HEK293 (cell line): ENCODE data around the gene HINT3.

ENCODE experiments used
- ATF2 ChIP-seq: fragments of 450-650 bp; formaldehyde crosslinking; IDR thresholded peaks from 2 replicates; pipeline ENCODE4 v1.5.1; 2016; ENCODE audit warnings: missing biosample characterization, missing genetic modification characterization, low read depth
- CTCF ChIP-seq: fragments of 450-650 bp; formaldehyde crosslinking; IDR thresholded peaks from 2 replicates; pipeline ENCODE4 v1.5.1; 2016; ENCODE audit warnings: missing biosample characterization, missing genetic modification characterization
- TRIM28 ChIP-seq: IDR thresholded peaks from 2 replicates; pipeline ENCODE4 v1.6.1; 2011; ENCODE audit warnings: low read length, control low read depth, borderline replicate concordance
- ZBTB20 ChIP-seq: fragments of 450-650 bp; formaldehyde crosslinking; IDR thresholded peaks from 2 replicates; pipeline ENCODE4 v1.5.1; 2016; ENCODE audit warnings: missing biosample characterization, missing genetic modification characterization
- ZBTB8A ChIP-seq: fragments of 450-650 bp; formaldehyde crosslinking; IDR thresholded peaks from 2 replicates; pipeline ENCODE4 v1.5.1; 2016; ENCODE audit warnings: missing biosample characterization, missing genetic modification characterization
- ZNF121 ChIP-seq: fragments of 450-650 bp; formaldehyde crosslinking; IDR thresholded peaks from 2 replicates; pipeline ENCODE4 v1.5.1; 2016; ENCODE audit warnings: missing biosample characterization, missing genetic modification characterization
- ZNF174 ChIP-seq: fragments of 450-650 bp; formaldehyde crosslinking; IDR thresholded peaks from 2 replicates; pipeline ENCODE4 v1.5.0; 2017; ENCODE audit warnings: missing biosample characterization, mild to moderate bottlenecking, missing genetic modification characterization
- ZNF664 ChIP-seq: fragments of 450-650 bp; formaldehyde crosslinking; IDR thresholded peaks from 2 replicates; pipeline ENCODE4 v1.5.1; 2016; ENCODE audit warnings: missing biosample characterization, missing genetic modification characterization
- ZNF747 ChIP-seq: fragments of 450-650 bp; formaldehyde crosslinking; IDR thresholded peaks from 2 replicates; pipeline ENCODE4 v1.5.1; 2016; ENCODE audit warnings: missing biosample characterization, missing genetic modification characterization
- ZNF768 ChIP-seq: fragments of 450-650 bp; formaldehyde crosslinking; IDR thresholded peaks from 2 replicates; pipeline ENCODE4 v1.5.1; 2018; ENCODE audit warnings: missing biosample characterization, mild to moderate bottlenecking, missing genetic modification characterization
- TF ChIP-seq, protein P1 (sequence below): fragments of 450-650 bp; formaldehyde crosslinking; IDR thresholded peaks from 2 replicates; pipeline ENCODE4 v1.5.1; 2016; ENCODE audit warnings: missing biosample characterization, missing genetic modification characterization, low read depth
- TF ChIP-seq, protein P2 (sequence below): fragments of 450-650 bp; formaldehyde crosslinking; IDR thresholded peaks from 2 replicates; pipeline ENCODE4 v1.5.1; 2016; ENCODE audit warnings: missing biosample characterization, missing genetic modification characterization
- TF ChIP-seq, protein P3 (sequence below): fragments of 450-650 bp; formaldehyde crosslinking; IDR thresholded peaks from 2 replicates; pipeline ENCODE4 v1.5.1; 2016; ENCODE audit warnings: missing biosample characterization, missing genetic modification characterization

DNA sequence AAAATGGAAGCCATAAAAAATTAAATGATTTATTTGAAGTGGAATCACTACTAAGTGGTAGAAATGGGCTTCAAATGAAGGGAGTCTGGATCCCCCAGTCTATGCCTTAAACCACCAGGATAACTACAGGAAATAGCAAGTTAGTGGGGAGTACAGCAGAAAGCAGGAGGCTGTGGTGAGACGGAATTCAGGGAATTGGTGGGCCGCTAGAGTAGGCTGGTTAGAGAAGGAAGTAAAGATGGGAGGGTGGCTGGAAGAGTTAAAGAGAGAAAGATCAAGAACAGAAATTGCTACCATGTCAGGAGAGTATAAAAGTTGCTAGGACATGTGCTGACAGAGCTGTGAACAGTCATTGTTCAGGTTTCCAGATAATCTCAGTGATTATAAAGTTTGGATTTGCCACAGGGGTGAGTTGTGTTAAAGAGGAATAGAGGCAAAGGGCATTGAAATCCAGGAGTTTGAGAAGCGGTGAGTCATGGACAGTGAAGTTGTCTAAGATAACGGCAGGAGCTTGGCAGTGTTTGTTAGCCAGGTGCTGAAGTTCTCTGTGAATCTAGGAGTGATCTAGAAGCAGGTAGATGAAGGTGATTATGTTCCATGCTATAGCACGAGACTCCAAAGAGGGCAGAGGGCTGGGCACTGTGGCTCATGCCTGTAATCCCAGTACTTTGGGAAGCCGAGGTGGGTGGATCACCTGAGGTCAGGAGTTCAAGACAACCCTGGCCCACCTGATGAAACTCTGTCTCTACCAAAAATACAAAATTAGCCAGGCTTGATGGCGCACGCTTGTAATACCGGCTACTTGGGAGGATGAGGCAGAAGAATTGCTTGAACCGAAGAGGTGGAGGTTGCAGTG is 13.7 kb upstream of the HINT3 start:
- no peak for TF ChIP-seq TRIM28
- TF ChIP-seq CTCF (tag by site-specific recombination): no peak
- TF ChIP-seq, protein P1, sequence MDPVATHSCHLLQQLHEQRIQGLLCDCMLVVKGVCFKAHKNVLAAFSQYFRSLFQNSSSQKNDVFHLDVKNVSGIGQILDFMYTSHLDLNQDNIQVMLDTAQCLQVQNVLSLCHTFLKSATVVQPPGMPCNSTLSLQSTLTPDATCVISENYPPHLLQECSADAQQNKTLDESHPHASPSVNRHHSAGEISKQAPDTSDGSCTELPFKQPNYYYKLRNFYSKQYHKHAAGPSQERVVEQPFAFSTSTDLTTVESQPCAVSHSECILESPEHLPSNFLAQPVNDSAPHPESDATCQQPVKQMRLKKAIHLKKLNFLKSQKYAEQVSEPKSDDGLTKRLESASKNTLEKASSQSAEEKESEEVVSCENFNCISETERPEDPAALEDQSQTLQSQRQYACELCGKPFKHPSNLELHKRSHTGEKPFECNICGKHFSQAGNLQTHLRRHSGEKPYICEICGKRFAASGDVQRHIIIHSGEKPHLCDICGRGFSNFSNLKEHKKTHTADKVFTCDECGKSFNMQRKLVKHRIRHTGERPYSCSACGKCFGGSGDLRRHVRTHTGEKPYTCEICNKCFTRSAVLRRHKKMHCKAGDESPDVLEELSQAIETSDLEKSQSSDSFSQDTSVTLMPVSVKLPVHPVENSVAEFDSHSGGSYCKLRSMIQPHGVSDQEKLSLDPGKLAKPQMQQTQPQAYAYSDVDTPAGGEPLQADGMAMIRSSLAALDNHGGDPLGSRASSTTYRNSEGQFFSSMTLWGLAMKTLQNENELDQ (tag by site-specific recombination): no peak
- TF ChIP-seq, protein P2, sequence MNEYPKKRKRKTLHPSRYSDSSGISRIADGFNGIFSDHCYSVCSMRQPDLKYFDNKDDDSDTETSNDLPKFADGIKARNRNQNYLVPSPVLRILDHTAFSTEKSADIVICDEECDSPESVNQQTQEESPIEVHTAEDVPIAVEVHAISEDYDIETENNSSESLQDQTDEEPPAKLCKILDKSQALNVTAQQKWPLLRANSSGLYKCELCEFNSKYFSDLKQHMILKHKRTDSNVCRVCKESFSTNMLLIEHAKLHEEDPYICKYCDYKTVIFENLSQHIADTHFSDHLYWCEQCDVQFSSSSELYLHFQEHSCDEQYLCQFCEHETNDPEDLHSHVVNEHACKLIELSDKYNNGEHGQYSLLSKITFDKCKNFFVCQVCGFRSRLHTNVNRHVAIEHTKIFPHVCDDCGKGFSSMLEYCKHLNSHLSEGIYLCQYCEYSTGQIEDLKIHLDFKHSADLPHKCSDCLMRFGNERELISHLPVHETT (tag by site-specific recombination): no peak
- TF ChIP-seq, protein P3, sequence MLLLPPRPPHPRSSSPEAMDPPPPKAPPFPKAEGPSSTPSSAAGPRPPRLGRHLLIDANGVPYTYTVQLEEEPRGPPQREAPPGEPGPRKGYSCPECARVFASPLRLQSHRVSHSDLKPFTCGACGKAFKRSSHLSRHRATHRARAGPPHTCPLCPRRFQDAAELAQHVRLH (tag by site-specific recombination): no peak
- no peak for TF ChIP-seq ATF2 (tag by site-specific recombination)
- no peak for TF ChIP-seq ZNF174 (tag by site-specific recombination)
- TF ChIP-seq ZBTB20 (tag by site-specific recombination): no peak
- TF ChIP-seq ZBTB8A (tag by site-specific recombination): no peak
- no peak for TF ChIP-seq ZNF664 (tag by site-specific recombination)
- no peak for TF ChIP-seq ZNF747 (tag by site-specific recombination)
- TF ChIP-seq ZNF121 (tag by site-specific recombination): no peak
- no peak for TF ChIP-seq ZNF768 (tag by site-specific recombination)
